Dedifferentiated amniotic fluid mesenchymal stem cell (primary cell): ENCODE measurements around the gene RNASE8.

Experiments used
- DNase-seq: peaks from one replicate; pipeline ENCODE4 v3.0.0-alpha.2; 2016; ENCODE audit errors: extremely low spot score

RNASE8 gene

GRCh38 chr14:21072781-21073339 is 15.2 kb downstream of the RNASE8 start:
- no peak for DNase-seq

GRCh38 chr14:21073921-21074320 is 16.3 kb downstream of the RNASE8 start:
- no peak for DNase-seq

- no peak for DNase-seq
These were observed 17.0 kb downstream of the RNASE8 start for GRCh38 chr14:21074398-21075272.

GRCh38 chr14:21075719-21076437 is 18.3 kb downstream of the RNASE8 start:
- no peak for DNase-seq

- no peak for DNase-seq
These were observed 20.1 kb downstream of the RNASE8 start for GRCh38 chr14:21077672-21078071.

GRCh38 chr14:21078287-21078686 is 20.7 kb downstream of the RNASE8 start:
- DNase-seq: no peak

GRCh38 chr14:21078726-21079125 is 21.1 kb downstream of the RNASE8 start:
- no peak for DNase-seq

- no peak for DNase-seq
These were observed 24.0 kb downstream of the RNASE8 start for GRCh38 chr14:21081521-21082142.

- DNase-seq: no peak
These were observed 26.1 kb downstream of the RNASE8 start for GRCh38 chr14:21083565-21084325.

GRCh38 chr14:21084396-21084795 is 26.8 kb downstream of the RNASE8 start:
- no peak for DNase-seq

- peak; percentile 84 for DNase-seq
These were observed 27.6 kb downstream of the RNASE8 start for GRCh38 chr14:21084998-21085853.

GRCh38 chr14:21086908-21087293 is 29.3 kb downstream of the RNASE8 start:
- no peak for DNase-seq

- peak; percentile 90 for DNase-seq
These were observed 29.9 kb downstream of the RNASE8 start for GRCh38 chr14:21087294-21088091.

- no peak for DNase-seq
These were observed 31.1 kb downstream of the RNASE8 start for GRCh38 chr14:21088687-21089086.

- no peak for DNase-seq
These were observed 31.6 kb downstream of the RNASE8 start for GRCh38 chr14:21089271-21089670.

- no peak for DNase-seq
These were observed 32.2 kb downstream of the RNASE8 start for GRCh38 chr14:21089877-21090193.

GRCh38 chr14:21090194-21090939 is 32.7 kb downstream of the RNASE8 start:
- no peak for DNase-seq

- DNase-seq: no peak
These were observed 33.5 kb downstream of the RNASE8 start for GRCh38 chr14:21090940-21091663.
